GM19193 (cell line): ENCODE measurements around the gene REEP6.

Experiments
- POLR2A ChIP-seq: IDR thresholded peaks from 4 replicates; pipeline ENCODE4 v1.6.1; 2011; ENCODE audit not compliant: insufficient read depth, insufficient read length; ENCODE audit errors: extremely low read depth

REEP6 gene

GRCh38 chr19:1505012-1505411, 14.0 kb downstream of the REEP6 start:
- TF ChIP-seq POLR2A, result no peak

DNA sequence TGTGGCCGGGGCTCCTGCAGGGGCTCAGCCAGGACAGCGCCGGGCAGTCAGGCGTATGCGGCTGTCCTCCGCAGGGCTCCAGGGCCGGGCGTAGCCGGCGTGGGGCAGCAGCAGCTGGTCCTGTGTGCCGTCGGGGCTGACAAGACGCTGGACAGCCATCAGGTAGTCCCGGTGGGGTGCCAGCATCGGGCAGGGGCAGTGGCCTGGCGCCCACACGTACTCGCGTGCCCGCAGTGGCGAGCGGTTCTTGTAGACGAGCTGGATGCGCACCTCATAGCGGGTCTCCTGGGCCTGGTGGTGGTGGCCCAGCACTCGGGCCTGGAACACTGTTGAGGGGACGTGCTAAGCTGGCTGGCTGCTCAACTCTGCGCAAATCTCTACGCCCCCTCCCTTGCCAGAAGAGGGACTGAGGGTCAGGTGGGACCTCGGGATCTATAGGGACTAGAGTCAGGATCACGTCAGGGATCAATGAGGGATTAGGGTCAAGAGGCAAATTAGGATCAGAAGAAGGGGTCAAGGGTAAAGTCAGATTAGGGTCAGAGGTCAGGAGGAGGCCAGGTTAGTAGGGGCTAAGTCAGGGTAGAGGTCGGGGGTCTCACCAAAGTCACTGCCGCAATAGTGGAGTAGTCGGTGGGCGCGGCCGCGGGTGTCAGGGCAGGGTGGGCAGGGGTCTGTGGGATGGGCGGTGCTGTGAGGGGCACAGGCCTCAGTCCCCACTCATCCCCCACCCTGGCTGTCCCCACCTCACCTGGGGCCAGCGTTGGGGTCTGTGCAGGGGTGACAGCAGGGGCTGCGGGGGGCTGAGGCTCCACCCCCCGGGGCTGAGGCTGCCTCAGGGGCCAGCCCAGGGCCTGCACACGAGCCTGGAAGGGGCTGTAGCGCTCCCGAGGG, 15.3 kb downstream of the REEP6 start:
- TF ChIP-seq POLR2A, result no peak

GRCh38 chr19:1507192-1507660, 16.2 kb downstream of the REEP6 start:
- TF ChIP-seq POLR2A, result no peak

DNA sequence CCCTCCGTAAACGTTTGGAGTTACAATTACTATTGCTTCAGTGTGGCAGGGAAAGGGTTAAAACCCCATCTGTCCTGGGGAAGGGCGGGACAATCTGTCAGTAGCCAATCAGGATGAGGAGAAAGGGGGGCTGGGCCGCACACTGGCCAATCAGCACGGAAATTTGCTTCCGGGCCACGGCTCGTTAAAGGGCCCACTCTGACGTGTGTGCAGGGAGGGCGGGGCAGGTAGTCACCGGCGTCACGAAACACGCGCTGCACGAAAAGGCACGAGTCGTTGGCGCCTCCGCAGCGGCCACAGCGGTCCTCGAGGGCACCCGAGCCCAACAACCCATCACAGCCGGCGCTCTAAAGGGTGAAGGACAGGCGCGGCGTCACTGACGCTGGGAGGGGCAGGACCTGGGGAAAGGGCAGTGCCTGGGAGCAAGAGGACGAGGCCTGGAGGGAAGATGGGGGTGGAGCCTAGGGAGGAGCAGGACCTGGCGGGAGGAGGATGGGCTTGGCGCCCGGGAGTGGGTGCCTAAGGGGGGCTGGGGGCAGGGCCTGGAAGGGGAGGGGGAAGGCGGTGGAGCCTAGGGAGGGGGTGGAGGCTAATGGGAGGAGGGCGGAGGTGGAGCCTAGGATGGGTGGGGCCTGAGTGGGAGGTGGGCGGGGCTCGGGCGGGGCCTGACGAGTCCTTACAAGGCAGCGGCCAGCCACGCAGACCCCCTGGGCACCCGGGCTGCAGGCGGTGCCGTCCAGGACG, 17.0 kb downstream of the REEP6 start:
- no peak for TF ChIP-seq POLR2A

GRCh38 chr19:1508507-1508856, 17.5 kb downstream of the REEP6 start:
- no peak for TF ChIP-seq POLR2A

- TF ChIP-seq POLR2A, result no peak
These were observed 18.8 kb downstream of the REEP6 start for GRCh38 chr19:1509602-1510441.

DNA sequence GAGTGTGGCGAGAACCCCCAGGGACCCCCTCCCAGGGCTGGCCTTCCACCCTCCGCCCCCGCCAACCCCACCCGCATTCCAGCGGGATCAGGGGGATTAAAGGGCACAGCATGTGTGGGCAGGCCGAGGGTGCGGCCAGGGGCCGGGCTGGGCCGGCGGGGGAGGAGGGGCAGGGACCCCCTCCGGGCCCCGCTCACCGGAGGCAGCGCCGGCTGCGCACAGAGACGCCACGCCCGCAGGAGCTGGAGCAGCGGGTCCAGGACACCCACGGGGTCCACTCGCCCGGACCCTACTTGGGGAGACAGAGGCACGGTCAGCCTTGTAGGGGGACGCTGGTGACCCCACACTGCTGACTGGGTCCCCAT, 19.4 kb downstream of the REEP6 start:
- no peak for TF ChIP-seq POLR2A

DNA sequence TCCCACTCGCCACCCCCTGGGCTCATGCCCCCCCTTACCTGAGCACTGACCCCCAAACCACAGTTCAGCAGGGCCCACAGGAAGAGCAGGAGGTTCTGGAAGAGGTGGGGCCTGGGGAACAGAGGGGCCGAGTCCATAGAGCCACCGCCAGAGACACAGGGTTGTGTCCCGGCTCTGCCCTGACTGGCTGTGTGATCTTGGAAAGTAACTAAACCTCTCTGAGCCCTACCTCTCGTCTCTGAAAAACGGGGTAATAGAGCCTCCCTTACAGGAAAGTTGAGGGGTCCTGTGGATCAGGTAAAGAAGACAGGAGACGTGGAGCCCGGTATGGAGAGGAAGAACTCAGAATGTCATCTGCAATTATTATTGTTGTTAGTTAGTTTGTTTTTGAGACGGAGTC, 19.8 kb downstream of the REEP6 start:
- no peak for TF ChIP-seq POLR2A

DNA sequence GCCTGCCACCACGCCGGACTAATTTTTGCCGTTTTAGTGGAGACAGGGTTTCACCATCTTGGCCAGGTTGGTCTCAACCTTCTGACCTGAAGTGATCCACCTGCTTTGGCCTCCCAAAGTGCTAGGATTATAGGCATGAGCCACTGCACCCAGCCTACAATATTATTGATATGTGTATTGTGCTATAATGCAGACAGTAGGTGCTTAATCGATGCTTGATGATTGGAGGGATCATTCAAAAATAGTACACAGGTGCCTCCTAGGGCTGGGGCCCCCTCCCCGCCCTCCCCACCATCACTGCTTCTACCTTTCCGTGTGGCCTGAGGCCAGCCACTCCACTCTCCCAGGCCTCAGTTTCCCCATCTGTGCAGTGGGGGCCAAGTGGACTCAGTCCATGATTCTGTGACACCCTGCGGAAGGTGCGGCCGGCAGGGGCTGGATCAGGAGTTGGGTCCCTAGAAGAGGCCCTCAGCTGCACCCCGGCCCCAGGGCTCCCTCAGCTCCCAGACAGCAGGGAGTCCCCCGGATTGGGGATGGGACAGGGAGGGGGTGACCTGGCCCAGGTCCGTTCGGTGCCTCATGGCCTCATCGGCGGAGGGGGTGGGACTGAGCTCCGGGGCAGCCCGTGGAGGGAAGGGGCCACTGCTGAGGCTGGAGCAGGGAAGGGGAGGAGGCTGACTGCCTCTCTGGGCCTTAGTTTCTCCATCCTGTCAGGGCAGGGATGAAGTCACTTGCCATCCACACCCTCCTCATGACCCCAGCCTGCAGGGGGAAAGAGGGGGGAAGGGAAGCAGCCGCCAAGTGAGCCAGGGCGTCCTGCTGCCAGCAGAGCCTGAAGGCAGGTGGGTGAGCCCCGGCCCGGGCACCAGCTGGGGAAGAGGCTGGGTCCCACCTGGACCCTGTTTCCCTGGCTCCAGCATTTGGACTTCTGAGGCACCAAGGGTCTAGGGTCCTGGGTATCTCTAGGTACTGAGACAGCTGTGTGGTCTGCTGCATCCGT, 20.6 kb downstream of the REEP6 start:
- TF ChIP-seq POLR2A, result no peak

GRCh38 chr19:1512671-1513498, 21.9 kb downstream of the REEP6 start, which contains the start of gene ADAMTSL5:
Gene ADAMTSL5 (minus strand): TSS chr19:1513019. CDS start chr19:1510943, 2,076 bp downstream.
- TF ChIP-seq POLR2A, result no peak

GRCh38 chr19:1513499-1514294, 22.7 kb downstream of the REEP6 start:
- TF ChIP-seq POLR2A, result no peak

DNA sequence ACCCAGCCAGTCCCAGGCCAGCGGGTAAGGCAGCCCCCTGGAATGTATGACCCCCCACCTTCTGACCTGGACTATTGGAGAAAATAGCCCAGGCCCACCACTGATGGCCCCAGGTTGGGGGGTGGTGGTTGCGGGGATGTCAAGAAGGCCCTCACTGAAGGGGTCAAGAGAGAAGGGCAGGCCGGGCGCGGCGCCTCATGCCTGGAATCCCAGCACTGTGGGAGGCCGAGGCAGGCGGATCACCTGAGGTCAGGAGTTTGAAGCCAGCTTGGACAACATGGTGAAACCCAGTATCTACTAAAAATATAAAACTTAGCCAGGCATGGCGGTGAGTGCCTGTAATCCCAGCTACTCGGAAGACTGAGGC, 23.3 kb downstream of the REEP6 start:
- TF ChIP-seq POLR2A, result no peak
